ENCODE results near the gene GPR27.

DNA sequence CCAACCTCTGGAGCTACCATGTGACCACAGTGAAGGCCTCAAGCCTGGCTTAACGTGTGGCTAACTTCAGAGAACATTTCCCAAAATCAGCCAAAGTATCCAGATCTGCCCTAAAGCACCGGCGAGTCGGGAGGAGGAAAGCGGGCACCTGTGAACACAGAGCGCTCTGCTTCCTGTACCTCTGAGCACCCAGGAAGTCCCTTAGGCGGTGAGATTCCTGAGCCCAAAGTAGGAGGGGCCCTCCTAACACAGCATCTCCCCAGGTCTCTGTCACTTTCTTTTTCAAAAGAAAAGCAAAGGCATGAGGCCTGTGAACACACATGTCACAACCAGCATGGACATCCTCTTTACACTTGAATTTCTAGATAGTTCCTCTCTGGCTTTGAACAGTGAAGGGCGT, 27.5 kb upstream of the GPR27 start:
- TF ChIP-seq CTCF (conservative IDR thresholded peaks at IDR 0.05; ENCODE audit: low read depth, low read length), result no peak
- no peak for TF ChIP-seq EZH2phosphoT487 (IDR thresholded peaks at IDR 0.05; ENCODE audit: borderline replicate concordance, low read length)

Measured in PC-3 (cell line).